GM21529 (cell line): ENCODE measurements around the gene NDN.
"Not testable (repeated sequence)": the region's sequence is repeated elsewhere in the genome, so short reads cannot be mapped to it uniquely, and the experiment has no call there.

Source experiments
- ATAC-seq: cut with Tn5 transposase; IDR thresholded peaks from one replicate; pipeline ENCODE4 v1.9.1; 2021; ENCODE audit not compliant: unreplicated experiment

Gene NDN, protein sequence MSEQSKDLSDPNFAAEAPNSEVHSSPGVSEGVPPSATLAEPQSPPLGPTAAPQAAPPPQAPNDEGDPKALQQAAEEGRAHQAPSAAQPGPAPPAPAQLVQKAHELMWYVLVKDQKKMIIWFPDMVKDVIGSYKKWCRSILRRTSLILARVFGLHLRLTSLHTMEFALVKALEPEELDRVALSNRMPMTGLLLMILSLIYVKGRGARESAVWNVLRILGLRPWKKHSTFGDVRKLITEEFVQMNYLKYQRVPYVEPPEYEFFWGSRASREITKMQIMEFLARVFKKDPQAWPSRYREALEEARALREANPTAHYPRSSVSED

DNA sequence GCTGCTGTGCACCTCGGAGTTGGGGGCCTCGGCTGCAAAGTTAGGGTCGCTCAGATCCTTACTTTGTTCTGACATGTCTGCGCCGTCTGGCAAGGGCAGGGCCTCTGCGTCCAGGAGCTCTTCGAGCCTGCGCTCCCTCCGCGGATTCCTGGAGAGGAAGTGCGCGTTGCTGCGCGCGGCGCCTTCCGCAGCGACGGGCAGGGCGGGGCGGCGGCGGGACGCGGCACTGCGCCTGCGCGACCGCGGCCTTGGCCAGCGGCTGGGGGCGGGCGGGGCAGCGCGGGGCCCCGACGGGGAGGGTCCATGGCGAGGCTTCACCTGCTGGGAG, at the start of gene NDN:
TSS of gene NDN (minus strand) at position 163 of the 328 bp plus-strand sequence. CDS start at position 75, 88 bp downstream.
- ATAC-seq: no peak

- ATAC-seq: no peak
Observed at GRCh38 chr15:23736033-23736673, 49.0 kb upstream of the NDN start.

DNA sequence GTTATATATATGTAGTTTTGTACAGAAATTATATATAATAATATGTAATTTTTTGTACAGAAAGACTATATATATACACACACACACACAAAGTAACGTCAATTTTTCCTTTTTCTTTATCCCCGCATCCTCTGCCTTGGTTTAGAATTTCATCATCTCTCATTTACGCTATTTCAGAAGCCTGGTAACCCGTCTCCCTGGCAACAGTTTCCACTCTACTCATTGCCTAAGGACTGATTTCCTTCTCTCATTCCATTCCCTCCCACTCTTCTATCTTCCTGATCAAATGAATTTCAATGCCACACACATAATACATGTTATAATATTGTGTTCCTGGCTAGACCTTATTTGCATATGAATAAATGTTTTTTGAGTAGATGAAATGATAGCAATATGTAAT, 47.8 kb upstream of the NDN start:
- ATAC-seq: no peak

DNA sequence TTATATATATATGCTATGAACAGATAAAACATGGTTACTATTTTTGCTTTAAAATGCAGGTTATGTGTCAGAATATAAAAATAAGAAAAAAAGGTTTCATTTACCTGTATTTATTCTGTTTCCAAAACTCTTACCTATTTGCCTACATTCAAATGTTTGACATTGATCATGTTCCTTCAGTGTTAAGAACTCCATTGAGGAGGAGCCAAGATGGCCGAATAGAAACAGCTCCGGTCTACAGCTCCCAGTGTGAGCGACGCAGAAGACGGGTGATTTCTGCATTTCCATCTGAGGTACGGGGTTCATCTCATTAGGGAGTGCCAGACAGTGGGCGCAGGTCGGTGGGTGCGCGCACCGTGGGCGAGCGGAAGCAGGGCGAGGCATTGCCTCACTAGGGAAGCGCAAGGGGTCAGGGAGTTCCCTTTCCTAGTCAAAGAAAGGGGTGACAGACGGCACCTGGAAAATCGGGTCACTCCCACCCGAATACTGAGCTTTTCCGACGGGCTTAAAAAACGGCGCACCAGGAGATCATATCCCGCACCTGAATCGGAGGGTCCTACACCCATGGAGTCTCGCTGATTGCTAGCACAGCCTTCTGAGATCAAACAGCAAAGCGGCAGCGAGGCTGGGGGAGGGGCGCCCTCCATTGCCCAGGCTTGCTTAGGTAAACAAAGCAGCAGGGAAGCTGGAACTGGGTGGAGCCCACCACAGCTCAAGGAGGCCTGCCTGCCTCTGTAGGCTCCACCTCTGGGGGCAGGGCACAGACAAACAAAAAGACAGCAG, 27.0 kb upstream of the NDN start:
- not testable (repeated sequence) for ATAC-seq

DNA sequence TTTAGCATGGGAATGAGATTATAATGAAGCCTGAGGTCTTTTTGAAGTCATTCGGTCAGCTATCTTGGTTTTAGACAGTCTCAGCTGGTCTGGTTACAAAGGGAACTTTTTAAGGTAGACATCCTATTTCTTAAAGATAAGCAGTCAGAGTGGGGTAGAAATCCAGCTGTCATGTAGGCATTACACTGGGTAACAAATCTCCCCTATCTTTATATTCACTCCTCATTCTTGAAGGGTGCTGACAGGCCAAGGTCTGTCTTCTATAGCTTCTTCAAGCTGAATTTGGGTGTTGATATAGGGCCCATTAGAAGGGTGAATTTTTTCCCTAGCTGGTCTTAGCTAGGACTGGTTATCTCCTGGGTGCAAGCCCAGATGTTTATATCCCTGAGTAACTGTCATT, 21.2 kb upstream of the NDN start:
- no peak for ATAC-seq

GRCh38 chr15:23695282-23695681, 8.2 kb upstream of the NDN start:
- no peak for ATAC-seq

DNA sequence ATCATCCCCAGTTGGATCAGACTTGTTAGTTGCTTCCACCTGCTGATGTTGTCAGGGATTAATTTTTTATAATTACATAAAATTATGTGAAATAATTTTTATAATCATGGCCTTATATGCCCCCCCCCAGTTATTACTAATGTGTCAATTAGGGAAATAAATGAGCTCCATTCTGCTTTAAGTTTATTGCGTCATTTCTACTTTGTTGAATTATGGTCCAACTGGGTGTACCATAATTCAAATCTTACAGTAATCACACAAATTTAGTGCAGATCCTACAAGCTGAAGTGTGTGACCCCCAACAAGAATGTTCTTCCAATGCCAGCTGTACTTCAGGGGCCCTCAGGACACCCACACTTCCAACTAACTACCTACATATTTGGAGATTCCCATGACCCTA, 7.5 kb upstream of the NDN start:
- no peak for ATAC-seq

DNA sequence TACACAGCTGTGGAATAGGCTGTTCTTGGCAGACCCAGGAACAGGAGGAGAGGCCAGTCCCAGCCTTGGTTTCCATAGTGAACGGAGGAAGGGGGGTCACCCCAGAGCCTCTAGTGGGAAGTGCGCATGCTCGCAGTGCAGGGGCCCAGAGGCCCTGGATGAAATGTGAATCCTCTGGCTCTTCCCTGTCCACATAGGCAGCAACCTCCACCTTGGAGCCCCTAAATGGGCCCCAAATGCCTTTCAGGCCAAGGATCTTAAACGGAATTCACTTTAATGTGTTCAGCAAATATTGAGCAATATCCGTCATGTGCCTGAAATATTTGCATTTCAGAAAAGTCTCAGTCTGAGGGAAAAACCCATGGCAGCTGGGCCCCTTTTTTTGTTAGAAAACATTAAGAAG, 3.3 kb upstream of the NDN start:
- ATAC-seq: no peak

DNA sequence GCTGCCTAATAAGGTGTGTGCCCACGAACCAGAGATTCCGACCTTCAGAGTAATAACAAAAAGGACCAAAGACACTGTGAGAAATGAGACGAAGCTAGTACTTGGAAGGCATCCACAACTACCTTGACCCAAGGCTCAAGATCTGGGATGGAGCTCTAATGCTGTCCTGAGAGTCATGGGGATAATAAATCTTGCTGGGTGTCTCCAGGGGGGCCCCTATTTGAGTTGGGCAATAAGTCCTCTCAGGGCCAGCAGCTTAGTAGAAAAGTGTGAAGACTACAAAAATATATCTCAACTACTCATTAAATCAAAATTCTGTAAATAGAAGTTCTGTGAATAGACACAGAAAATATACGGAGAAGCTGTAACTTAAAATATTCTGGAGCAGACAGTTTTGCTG, 2.9 kb upstream of the NDN start:
- no peak for ATAC-seq

DNA sequence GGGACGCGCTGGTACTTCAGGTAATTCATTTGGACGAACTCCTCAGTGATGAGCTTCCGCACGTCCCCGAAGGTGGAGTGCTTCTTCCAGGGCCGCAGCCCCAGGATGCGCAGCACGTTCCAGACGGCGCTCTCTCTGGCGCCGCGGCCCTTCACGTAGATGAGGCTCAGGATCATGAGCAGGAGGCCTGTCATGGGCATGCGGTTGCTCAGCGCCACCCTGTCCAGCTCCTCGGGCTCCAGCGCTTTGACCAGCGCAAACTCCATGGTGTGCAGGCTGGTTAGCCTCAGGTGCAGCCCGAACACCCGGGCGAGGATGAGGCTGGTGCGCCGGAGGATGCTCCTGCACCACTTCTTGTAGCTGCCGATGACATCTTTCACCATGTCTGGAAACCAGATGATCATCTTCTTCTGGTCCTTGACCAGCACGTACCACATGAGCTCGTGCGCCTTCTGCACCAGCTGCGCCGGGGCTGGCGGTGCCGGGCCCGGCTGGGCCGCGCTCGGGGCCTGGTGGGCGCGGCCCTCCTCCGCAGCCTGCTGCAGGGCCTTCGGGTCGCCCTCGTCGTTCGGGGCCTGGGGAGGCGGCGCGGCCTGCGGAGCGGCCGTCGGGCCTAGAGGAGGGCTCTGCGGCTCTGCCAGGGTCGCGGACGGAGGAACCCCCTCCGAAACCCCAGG, 501 bp downstream of the NDN start:
- no peak for ATAC-seq

- ATAC-seq: no peak
Observed at GRCh38 chr15:23671481-23671880, 15.6 kb downstream of the NDN start.

- no peak for ATAC-seq
Observed at GRCh38 chr15:23670970-23671369, 16.1 kb downstream of the NDN start.

- ATAC-seq: no peak
Observed at GRCh38 chr15:23663232-23663631, 23.9 kb downstream of the NDN start.

DNA sequence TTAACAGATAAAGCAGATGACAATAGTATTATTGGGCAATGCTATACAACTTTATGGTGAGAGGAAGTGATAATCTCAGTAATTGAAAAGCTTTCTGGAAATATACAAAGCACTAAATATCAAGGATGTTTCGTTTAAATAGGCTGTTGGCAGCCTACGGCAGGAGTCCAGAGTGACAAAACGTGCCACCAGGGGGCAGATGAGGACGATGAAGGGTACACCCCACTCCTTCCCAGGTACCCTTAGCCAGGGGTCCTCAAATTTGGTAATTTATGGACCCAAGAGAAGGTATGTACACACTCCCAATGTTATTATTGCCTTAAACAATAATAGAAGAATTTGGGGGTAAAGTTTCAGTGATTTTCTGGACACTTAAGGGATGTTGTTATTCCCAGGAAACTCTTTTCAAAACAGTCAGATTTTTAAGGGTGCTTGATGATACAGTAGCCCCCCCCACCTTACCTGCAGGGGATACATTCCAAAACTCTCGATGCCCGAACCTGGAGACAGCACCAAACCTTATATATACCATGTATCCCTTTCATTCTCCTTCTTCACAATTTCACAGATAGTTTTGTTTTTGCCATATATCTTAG, 38.1 kb downstream of the NDN start:
- no peak for ATAC-seq

- ATAC-seq: no peak
Observed at GRCh38 chr15:23647421-23648370, 39.4 kb downstream of the NDN start, which contains the start of gene MAGEL2. TSS of gene MAGEL2 (minus strand) at chr15:23647867. CDS start at chr15:23647742, 125 bp downstream.

DNA sequence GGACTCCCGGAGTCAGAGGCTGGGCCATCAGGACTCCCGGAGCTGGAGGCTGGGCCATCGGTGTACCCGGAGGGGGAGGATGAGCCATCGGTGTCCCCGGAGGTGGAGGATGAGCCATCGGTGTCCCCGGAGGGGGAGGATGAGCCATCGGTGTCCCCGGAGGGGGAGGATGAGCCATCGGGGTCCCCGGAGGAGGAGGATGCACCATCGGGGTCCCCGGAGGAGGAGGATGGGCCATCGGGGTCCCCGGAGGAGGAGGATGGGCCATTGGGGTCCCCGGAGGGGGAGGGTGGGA, 40.2 kb downstream of the NDN start:
- no peak for ATAC-seq

DNA sequence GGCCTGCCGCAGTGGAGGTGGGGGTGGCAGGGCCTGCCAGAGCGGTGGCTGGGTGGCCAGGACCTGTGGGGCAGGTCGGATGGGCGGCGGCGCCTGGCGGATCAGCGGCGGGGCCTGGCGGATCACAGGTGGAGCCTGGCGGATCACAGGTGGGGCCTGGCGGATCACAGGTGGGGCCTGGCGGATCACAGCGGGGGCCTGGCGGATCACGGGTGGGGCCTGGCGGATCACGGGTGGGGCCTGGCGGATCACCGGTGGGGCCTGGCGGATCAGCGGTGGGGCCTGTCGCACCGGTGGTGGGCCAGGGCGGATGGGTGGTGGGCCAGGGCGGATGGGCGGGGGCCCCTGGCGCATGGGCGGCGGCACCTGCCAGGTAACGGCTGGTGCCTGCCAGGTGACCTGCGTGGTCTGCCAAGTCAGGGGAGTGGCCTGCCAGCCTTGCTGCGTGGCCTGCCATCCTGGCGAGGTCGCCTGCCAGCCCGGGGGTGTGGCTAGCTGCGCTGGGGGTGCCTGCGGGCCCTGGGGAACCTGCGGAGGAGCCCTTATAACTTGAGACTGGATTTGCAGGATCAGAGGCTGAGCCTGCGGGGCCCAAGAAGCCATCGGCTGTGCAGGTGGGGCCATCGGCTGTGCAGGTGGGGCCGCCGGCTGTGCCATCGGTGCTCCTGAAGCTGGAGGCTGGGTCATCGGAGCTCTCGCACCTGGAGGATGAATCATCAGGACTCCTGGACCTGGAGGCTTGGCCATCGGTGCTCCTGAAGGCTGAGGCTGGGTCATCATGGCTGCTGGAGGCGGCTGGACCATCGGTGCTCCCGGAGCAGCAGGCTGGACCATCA, 40.7 kb downstream of the NDN start:
- ATAC-seq: no peak

DNA sequence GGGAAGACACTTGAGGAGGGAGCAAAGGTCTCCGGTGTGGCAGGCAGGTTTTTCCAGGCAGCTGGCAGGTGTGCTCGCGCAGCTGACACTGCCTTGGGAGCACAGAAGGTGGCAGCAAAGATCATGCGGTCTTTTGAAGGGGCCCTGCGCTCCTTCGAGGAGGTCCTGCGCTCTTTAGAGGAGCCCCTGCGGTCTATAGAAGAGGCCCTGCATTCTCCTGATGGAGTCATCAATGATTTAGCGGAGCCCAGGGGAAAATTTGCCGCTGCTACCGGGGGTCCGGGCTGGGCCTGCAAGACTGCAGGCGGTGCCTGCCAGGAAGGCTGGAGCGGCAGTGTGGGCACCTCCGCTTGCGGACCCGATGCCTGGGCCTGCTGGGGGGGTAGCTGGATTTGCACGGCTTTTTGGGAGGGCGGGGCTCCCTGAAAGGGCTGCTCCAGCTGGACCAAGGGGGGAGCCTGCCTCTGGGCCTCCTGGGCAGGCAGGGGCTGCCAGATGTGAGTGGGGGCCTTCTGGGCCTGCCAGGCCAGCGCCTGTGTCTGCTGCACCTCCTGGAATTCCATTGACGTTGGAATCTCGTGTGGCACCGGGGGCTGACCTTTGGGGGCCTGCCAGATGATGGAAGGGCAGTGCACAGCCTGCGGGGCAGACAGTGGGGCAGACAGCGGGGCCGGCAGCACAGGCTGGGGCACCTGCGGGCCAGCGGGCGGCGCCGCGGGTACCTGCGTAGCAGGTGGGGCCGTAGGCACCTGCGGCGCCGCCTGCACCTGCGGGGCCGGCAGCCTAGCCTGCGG, 41.5 kb downstream of the NDN start:
- no peak for ATAC-seq
